Hippocampal formation (tissue), 2 donors: Measurements from ENCODE around the gene PRR23A.
"Not testable (repeated sequence)": the region's sequence is repeated elsewhere in the genome, so short reads cannot be mapped to it uniquely, and the experiment has no call there.

Experiments used
- DNase-seq, 2 donors: peaks; one replicate each; lab custom pipeline; 2025; lab: John Stamatoyannopoulos, UW

Gene PRR23A

DNA sequence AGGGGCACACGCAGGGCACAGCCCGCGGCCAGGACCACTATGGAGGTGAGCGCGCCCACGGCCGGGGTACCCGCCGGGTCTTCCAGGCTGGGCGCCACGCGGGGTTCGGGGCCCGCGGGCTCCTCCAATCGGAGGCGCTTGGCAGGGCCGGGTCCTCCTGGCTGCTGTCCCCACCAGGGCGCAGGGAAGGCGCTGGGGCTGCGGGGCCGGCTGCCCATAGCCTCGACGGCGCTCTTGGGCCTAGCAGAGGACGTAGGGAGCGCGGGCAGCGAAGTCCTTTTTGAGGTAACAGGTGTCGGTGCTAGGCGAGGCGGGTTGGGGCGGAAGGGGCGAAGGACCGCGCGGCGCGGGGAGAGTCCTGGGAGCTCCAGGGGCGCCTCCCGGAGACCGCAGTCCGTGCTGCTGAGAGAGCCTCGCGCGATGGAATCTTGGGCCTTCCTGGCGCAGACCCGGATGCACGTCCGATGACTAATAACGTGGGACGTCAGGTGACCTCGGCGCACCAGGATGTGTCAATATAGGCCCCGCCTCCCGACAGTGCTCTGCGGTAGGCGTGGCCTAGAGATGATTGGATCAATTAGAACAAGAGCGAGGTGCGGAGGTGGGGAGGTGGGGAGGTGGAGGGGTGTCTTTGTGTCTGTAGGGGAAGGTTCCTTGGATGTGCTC lies at the start of gene PRR23A:
Gene PRR23A, minus strand, starts transcription at position 218 of the 666 bp plus-strand sequence. Its CDS starts 0 bp downstream, at position 218.
- no peak for DNase-seq

DNA sequence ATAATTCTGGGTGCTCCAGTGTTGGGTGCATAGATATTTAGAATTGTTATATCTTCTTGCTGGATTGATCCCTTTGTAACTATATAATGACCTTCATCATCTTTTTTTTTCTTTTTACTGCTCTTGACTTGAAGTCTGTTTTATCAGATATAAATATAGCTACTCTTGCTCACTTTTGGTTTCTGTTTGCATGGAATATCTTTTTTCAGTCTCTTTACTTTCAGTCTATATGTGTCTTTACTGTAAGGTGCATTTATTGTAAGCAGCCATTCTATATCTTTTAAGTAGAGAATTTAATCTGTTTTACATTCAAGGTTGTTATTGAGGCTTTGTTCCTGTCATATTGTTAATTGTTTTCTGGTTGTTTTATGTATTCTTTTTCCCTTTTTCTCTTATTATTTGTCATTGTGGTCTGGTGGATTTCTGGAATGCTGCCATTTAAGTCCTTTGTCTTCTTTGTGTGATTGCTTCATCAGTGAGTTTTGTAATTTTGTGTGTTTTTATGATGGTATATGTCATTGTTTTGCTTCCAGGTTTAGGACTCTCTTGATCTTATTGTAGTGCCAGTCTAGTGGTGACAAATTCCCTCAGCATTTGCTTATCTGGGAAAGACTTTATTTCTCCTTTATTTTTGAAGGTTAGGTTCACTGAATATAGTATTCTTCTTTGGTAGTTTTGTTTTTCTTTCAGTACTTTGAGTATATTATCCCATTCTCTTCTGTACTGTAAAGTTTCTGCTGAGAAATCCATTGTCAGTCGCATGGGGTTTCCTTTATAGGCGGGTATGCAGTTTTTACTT lies 46.9 kb upstream of the PRR23A start:
- no peak for DNase-seq

DNA sequence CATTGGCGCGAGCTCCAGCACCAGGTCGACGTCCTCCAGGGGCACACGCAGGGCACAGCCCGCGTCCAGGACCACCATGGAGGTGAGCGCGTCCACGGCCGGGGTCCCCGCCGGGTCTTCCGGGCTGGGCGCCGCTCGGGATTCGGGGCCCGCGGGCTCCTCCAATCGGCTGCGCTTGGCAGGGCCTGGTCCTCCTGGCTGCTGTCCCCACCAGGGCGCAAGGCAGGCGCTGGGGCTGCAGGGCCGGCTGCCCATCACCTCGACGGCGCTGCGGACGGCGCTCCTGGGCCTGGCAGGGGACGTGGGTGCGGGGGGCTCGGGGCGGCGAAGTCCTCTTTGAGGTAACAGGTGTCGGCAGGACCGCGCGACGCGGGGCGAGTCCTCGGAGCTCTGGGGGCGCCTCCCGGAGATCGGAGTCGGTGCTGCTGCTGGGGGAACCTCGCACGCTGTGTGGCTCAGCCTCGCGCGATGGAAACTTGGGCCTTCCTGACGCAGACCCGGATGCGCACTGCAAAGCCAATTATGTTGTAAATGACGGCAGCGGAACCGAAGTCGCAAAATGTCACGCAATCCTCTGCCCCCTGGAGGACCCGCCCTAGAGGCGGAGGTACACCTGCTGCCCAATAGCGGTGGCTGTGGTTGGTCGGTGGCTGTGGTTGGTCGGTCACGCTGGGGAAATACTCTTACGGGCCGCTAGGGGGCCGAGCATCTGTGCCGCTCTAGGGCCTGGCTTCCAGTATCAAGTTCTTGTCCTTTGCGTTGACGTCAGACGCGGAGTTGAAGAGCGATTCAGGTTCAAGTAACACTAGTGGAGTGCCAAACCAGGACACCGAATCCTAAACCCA lies 38.5 kb upstream of the PRR23A start, which contains the start of gene PRR23C:
Gene PRR23C, minus strand, starts transcription at position 527 of the 845 bp plus-strand sequence. Its CDS starts 272 bp downstream, at position 255.
- DNase-seq, result no peak

DNA sequence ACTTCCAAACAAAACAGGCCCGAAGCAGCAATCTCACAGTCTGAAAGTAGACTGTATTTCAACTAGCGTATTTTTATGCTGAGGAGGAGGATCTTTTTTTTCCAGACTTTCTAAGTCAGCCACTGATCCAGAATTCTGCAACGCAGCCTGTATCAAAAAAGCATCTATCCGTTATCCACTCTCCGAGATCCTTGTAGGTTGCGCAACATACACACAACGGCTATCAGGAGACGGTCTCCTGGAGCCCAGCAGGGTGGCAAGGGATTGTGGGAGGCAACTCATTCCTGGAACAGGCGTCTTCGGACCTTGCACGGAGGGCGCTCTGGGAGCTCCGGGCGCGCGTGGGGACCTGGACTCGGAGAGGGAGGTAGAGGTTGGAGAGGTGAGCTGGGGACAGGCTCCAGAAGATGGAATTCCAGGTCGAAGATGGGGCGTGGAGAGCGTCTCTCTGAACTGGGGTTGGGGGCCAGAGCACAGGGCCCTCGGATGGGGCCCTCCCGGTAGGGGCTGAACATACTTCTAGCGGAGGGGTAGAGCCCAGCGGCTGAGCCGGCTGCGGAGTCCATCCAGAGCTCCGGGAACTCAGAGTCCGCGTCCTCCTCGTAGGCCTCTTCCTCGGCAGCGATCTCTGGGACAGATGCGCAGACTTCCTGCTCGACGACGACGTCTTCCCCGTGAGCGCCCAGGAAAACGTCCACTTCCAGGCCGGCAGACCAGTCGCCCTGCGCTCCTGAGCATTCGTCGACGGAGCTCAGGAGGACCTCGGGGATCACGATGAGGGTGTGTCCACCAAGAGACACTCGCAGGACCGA lies 37.7 kb upstream of the PRR23A start:
- no peak for DNase-seq

DNA sequence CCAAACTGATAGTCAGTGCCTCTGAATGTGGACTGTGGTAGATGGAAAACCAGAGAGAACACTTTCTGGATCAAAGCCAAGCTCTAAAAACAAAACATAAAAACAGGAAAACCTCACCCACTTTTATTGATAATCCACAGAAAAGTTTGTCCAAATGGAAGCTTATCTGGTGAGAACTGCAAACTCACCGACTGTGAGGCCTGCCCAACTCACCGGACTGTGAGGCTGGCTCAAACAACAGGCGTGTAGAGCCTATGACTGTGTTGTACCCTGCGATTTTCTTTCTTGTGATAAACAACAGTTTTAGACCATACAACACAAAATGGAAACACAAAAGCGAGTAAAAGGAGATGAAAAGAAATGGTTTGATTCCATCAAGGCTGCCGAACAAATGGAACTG lies 31.4 kb upstream of the PRR23A start:
- no peak for DNase-seq

DNA sequence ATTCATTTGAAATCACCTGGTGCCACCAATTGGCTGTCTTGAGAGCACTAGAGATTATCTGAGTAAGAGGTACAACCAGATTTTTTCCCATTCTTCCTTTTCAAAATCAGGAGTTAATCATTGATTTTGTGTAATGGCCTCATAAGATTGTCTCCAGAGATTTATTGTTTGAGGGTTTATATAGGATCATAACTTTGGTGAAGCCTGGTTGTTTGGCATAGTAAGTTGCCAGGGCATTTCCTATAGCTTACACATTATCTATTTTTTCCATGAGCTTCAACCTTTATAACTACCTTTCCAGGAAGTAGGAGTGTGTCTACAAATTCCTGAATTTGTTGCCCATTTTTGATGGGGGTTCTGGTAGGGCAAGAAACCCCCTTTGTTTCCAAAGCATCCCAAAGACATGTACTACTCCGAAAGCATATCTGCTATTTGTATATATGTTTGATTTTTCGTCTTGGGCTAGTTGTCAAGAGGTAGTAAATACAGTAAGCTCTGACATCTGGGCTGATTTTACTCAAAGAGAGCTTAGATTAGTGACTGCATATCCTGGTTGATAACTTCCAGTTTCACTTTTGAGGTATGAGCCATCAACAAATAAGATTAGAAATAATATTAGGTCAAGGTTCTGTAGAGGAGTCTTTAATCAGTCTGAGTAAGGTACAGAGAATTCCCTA lies 26.4 kb upstream of the PRR23A start:
- DNase-seq, result no peak

DNA sequence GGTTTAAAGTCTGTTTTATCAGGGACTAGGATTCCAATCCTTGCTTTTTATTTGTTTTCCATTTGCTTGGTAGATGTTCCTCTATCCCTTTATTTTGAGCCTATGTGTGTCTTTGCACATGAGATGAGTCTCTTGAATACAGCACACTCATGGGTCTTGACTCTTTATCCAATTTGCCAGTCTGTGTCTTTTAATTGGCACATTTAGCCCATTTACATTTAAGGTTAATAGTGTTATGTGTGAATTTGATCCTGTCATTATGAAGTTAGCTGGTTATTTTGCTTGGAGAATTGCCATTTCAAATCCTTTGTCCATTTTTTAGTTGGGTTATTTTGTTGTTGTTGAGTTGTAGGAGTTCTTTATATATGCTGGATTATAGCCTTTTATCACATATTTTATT lies 24.5 kb upstream of the PRR23A start:
- not testable (repeated sequence) for DNase-seq

DNA sequence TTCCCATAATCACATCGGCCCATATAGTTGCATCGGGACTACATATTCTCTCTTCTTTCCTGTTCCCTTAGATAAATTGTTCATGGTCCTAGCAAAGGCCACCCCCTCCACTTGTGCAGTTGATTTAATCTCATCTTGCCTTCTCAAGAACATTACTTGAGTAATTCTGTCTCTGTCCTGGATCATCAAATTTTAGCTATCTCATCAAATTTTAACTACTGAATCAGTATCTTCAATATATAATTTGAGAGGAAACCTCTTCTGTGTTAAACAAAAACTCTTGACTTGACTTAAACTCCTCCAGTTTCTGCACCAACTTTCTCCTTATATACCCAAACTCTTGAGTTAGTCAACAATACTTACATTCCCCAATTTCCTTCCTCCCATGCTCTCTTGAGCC lies 18.9 kb upstream of the PRR23A start:
- no peak for DNase-seq

DNA sequence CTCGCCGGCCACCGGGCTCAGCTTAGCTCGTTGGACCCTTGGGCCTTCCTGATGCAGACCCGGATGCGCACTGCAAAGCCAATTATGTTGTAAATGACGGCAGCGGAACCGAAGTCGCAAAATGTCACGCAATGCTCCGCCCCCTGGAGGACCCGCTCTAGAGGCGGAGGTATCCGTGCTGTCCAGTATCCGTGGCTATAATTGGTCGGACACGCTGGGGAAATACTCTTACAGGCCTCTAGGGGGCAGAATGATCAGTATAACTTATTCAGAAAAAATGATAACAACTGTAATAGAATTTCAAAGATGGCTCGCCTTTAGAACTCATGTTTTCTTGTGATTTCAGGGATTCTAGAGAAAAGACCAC lies 14.8 kb upstream of the PRR23A start, which contains the start of gene PRR23B:
Gene PRR23B, minus strand, starts transcription at position 59 of the 367 bp plus-strand sequence. CDS start 265 bp downstream, outside the sequence.
- no peak for DNase-seq

DNA sequence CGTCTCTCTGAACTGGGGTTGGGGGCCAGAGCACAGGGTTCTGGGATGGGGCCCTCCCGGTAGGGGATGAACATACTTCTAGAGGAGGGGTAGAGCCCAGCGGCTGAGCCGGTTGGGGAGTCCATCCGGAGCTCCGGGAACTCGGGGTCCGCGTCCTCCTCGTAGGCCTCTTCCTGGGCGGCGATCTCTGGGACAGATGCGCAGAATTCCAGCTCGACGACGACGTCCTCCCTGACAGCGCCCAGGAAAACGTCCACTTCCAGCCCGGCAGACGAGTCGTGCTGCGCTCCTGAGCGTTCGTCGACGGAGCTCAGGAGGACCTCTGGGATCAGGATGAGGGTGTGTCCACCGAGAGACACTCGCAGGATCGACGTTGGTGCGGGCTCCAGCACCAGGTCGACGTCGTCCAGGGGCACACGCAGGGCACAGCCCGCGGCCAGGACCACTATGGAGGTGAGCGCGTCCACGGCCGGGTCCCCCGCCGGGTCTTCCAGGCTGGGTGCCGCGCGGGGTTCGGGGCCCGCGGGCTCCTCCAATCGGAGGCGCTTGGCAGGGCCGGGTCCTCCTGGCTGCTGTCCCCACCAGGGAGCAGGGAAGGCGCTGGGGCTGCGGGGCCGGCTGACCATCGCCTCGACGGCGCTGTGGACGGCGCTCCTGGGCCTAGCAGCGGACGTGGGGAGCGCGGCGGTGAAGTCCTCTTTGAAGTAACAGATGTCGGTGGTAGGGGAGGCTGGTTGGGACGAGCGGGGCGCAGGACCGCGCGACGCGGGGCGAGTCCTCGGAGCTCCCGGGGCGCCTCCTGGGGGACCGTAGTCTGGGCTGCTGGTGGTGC lies 14.2 kb upstream of the PRR23A start:
- DNase-seq, result no peak

DNA sequence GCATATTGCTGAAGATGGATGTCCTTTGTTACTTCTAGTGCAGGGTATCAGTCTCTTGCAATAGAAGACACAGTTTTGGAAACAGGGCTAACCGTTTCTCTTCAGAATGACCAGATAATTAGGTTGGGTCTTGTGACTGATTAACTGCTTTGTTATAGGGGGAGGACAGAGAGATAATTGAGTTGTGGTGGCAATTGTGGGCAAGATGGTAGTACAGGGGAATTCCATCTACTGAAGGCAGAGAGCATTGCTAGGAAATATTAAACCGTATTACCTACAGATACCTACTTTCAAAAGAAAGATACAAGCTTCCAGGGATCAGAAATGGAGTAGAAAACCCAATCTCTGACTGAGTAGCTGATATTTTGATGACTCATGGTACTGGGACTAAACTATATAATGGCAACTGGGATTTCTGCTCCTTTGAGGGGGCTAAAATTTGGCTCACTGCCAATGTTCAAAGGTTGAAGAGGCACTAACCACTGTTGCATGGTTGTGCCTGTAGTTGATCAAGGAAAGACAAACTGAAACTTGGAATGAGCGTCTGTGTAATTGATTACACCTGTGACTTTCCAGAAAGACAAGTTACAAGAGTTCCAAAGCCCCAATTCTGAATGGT lies 10.5 kb upstream of the PRR23A start:
- DNase-seq, result no peak

DNA sequence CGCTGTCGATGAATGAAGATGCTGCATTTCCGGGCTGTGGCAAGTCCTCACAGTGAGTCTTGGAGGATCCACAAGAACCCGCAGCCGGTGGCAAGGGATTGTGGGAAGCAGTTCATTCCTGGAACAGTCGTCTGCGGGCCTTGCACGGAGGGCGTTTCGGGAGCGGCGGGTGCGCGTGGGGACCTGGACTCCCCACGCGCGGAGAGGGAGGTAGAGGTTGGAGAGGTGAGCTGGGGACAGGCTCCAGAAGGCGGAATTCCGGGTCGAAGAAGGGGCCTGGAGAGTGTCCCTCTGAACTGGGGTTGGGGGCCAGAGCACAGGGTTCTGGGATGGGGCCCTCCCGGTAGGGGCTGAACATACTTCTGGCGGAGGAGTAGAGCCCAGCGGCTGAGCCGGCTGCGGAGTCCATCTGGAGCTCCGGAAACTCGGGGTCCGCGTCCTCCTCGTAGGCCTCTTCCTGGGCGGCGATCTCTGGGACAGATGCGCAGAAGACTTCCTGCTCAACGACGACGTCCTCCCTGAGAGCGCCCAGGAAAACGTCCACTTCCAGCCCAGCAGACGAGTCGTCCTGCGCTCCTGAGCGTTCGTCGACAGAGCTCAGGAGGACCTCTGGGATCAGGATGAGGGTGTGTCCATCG lies 593 bp downstream of the PRR23A start:
- no peak for DNase-seq

DNA sequence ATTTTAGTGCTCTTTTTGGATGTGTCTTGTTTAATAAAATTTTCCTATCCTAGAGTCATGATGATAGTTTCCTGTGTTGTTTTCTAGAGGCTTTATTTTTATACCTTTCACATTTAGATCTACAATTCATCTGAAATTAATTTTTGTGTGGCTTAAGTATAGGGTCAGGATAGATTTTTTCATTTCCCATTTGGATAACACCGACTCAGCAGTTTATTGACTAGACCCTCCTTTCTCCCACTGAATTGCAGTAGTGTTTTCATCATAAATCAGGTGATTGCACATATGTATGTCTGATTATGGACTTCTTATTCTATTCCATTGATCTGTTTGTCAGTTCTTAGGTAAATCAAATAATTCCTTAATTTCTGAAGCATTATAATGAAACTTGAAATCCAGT lies 10.4 kb downstream of the PRR23A start:
- no peak for DNase-seq

DNA sequence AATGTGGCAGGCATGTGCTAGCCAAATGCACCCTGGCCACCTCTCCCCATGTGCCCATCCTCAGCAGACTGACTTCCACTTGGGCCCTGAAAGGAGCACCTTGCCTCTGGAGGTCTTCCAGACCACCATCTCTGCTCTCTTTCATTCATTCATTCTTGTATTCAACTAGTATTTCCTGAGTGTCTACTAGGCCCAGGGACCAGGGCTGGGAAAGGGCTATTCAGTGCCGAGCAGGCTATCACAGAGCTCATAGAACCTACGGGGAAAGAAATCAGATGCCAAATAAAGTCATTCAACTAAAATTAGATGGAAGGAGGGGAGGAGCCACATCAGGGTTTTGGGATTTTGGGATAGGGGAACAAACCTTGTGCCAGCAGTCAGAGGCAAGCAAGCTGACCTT lies 18.9 kb downstream of the PRR23A start:
- no peak for DNase-seq

DNA sequence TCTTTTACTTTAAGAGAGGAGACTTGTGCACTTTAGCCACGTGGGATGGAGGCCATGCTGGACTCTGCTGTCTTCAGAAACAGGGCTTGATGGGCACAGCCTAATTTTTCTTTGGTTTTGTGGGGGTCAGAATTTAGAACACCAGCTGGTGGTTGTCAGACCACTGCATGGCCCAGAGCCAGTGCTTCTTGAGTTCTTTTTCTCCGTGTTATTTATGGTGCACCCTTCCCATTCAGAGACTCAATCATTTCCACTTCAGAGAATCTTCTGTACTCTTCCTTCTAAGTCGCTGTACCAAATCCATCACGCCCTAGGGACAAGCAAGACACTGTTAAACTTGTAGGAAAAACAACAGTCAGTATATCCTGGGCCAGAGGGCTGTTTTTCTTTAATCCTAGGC lies 20.1 kb downstream of the PRR23A start:
- no peak for DNase-seq

DNA sequence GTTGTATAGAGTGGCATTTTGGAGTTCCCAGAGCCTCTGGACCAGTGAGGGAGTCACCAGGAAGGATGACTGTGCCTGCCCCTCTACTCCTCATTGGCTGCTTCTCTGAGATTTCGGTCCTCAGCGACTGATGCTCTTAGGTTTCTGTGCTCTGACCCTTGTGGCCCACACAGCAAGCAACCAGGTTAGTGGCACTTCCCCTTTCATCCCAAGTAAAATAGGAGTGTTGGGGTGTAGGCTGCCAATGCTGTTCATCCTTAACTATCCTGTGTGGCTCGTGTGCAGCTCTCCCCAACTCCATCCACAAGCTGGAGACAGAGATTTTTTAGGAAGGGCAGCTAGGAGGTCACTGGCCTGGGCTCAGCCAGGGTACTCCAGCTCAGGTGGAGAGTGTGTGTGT lies 21.3 kb downstream of the PRR23A start:
- DNase-seq, result no peak

DNA sequence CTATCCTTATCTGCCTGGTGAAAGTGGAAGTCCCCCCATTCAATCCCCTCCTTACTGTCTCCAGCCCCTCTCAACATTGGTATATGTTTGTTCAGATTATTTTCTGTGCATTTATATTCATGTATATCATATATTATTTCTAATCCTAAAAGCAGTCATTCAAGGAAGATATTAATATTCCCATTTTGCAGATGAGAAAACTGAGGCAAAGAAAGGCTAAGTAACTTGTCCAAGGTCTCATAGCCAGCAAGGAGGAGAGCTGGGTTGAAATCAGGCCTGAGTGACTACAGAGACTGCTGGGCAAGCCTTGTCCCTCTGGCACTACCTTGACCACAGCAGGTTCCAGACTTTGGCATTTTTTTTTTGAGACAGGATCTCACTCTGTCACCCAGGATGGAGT lies 30.0 kb downstream of the PRR23A start:
- DNase-seq, result no peak

DNA sequence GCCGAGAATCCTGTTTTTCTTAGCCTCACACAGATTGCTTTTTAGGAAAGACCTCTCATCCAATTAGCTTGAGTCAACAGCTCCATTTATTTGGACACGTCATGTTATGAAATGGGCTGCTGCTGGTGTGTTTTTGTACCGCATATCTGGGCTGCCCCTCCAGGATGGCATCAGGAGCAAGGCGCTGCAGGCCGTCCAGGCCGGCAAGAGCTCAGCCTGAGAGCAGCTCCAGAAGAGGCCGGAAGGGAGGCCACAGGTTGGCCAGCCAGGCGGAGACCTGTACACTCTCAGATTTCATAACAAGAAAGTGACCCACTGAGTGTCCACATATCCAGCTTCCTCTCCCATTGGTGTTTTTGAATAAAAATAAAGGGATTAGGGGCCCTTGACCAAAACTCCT lies 30.7 kb downstream of the PRR23A start:
- DNase-seq, result no peak

DNA sequence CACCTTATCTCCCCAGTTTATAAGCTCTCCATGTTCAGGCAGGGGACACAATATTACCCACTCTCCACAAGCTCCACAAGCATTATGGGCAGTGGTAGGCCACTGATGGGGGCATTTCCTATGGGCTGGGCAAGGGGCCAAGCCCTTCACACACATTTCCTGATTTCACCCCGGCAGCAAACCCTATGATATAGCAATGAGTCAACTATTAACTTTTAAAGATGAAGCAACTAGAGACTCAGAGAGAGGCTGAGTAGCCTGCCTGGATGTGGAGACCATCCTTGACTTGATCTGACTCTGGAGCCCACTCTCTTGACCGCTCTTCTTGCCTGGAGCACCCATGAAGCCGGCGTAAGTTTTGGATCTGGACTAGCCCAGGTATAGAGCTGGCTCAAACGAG lies 31.6 kb downstream of the PRR23A start:
- DNase-seq, result no peak
